ENCODE data around the gene TACC3. TPM values are rescaled to one million over a fixed set of nuclear protein-coding genes. Genes with fewer than 3 reads are reported as not detected.

TACC3 gene
- total and polyA plus RNA-seq, 2 of the 8 experiments (the other 6 are each of a cell fraction or from before 2014, with no cell fraction given): 73.8 to 148 TPM

GRCh38 chr4:1745165-1745564 lies 23.8 kb downstream of the TACC3 start:
- Histone ChIP-seq H2AK5ac (ENCODE audit: low read depth, low read length) (no peak overlapping the region), H4K20me1 (replicated peaks in 1 of 2; ENCODE audit: control insufficient read depth in 1 of 2, insufficient read depth in 2 of 2, low read length in 2 of 2) (peaks cover 6 to 7% of the 10 kb centered on the region in 2 experiments), H3K14ac (ENCODE audit: insufficient read length) (no peak overlapping the region), H3K79me1 (ENCODE audit: low read depth, low read length) (no peaks in the 10 kb centered on the region), H3K36me3 (ENCODE audit: control insufficient read depth in 2 of 4, insufficient read depth in 4 of 4, low read length in 3 of 4) (peaks cover 18 to 44% (median 37%) of the 10 kb centered on the region in 4 experiments), H2BK5ac (ENCODE audit: low read depth, low read length) (no peak overlapping the region), H3K4me3 (ENCODE audit: extremely low read depth in 1 of 4, insufficient read depth in 2 of 4, low read depth in 3 of 4, low read length in 4 of 4) (no peak overlapping the region), H2BK120ac (replicated peaks; ENCODE audit: low read depth, low read length) (no peak overlapping the region), H4K91ac (replicated peaks; ENCODE audit: insufficient read length, low read length) (no peak overlapping the region), H2AFZ (ENCODE audit: low read length) (no peak overlapping the region), H3K79me2 (ENCODE audit: control insufficient read depth in 1 of 2, insufficient read depth in 2 of 2, low read length in 2 of 2) (no peaks in the 10 kb centered on the region), H2BK15ac (ENCODE audit: low read length) (no peak overlapping the region), H3K18ac (ENCODE audit: extremely low read depth, low read length) (no peak overlapping the region), H2BK20ac (ENCODE audit: low read length) (no peak overlapping the region), H3K4me2 (ENCODE audit: insufficient read depth in 1 of 2, low read depth in 2 of 2, low read length in 2 of 2) (no peak overlapping the region), H3K9me3 (ENCODE audit: insufficient read depth in 2 of 2, low read depth in 1 of 2, low read length in 1 of 2) (no peaks in the 10 kb centered on the region), H3K23me2 (ENCODE audit: low read depth, low read length) (no peaks in the 10 kb centered on the region), H3K56ac (replicated peaks; ENCODE audit: insufficient read length, low read depth, low read length) (no peak overlapping the region), H3K9ac (replicated peaks in 1 of 4; ENCODE audit: extremely low read depth in 1 of 4, low read depth in 3 of 4, low read length in 3 of 4) (no peak overlapping the region), H4K5ac (ENCODE audit: insufficient read length, low read depth, low read length) (no peak overlapping the region), H2BK12ac (ENCODE audit: low read depth, low read length) (no peak overlapping the region), H3K27ac (ENCODE audit: low read depth, low read length) (no peak overlapping the region), H3K4ac (replicated peaks; ENCODE audit: insufficient read length, low read depth, low read length) (no peak overlapping the region), H3K27me3 (replicated peaks in 1 of 4; ENCODE audit: control insufficient read depth in 3 of 4, extremely low read depth in 1 of 4, insufficient read depth in 3 of 4, low read length in 3 of 4) (peaks cover 0 to 4% (median 0%) of the 10 kb centered on the region in 4 experiments; a peak in 2 of 7 replicates), H3K4me1 (replicated peaks in 1 of 4; ENCODE audit: control insufficient read depth in 3 of 4, insufficient read depth in 4 of 4, low read length in 3 of 4) (peaks cover 0 to 8% (median 5%) of the 10 kb centered on the region in 4 experiments; a peak in 6 of 7 replicates), H3K23ac (ENCODE audit: insufficient read length) (no peak overlapping the region), H4K8ac (ENCODE audit: extremely low read depth, insufficient read depth, low read length) (no peak overlapping the region)
- DNase-seq (ENCODE audit: low read depth in 1 of 2, low spot score in 2 of 2): no peak
- 94% methylated on average over 11 of the region's 13 CpGs; no CpG with 5 or more reads in 1 of the 2 experiments for WGBS, 2 experiments (ENCODE audit: extremely low coverage in 1 of 2, insufficient coverage in 1 of 2, insufficient read length in 1 of 2, insufficient replicate concordance in 2 of 2, low coverage in 1 of 2, low lambda C conversion rate in 2 of 2, missing lambda C conversion rate in 1 of 2)
- POLR2A ChIA-PET (ENCODE audit: partially characterized antibody): interaction anchor here (1.1 to 5.6 kb wide), 15 partner anchors 9 to 431 kb away, joined by 3 to 38 read pairs (median 5); partner anchors contain the start of genes FGFR3, TACC3 and TMEM129
- FAIRE-seq: no peak
- CTCF ChIA-PET (ENCODE audit: partially characterized antibody): interaction anchor here (0.6 to 52.9 kb wide), 19 partner anchors 8 to 443 kb away, joined by 3 to 2507 read pairs (median 5); partner anchors contain the start of gene FGFR3
- TF ChIP-seq RNF2 (IDR thresholded peaks at IDR 0.05; ENCODE audit: borderline replicate concordance, low read depth, low read length, missing control alignments, poor library complexity, severe bottlenecking) (no peak), KDM5A (IDR thresholded peaks at IDR 0.05; ENCODE audit: low read length) (no peak), E2F6 (IDR thresholded peaks at IDR 0.05) (no peak), CHD2 (IDR thresholded peaks at IDR 0.05; ENCODE audit: low read length) (no peak), RFX5 (IDR thresholded peaks at IDR 0.05; ENCODE audit: borderline replicate concordance, low read depth, low read length) (no peak), KDM4A (IDR thresholded peaks at IDR 0.05; ENCODE audit: low read depth, low read length, severe bottlenecking) (no peak), POLR2A (IDR thresholded peaks at IDR 0.05; ENCODE audit: control extremely low read depth in 1 of 2, low read depth in 2 of 2, low read length in 2 of 2) (no peak), CEBPB (IDR thresholded peaks at IDR 0.05; ENCODE audit: low read depth, low read length) (no peak), ATF2 (IDR thresholded peaks at IDR 0.05; ENCODE audit: low read length) (no peak), TAF1 (IDR thresholded peaks at IDR 0.05; ENCODE audit: low read depth, low read length) (no peak), TEAD4 (IDR thresholded peaks at IDR 0.05; ENCODE audit: low read depth, low read length) (no peak)
